Panc1 (cell line): ENCODE data around the gene MRPL16.

ENCODE experiments used
- POLR2AphosphoS5 ChIP-seq: IDR thresholded peaks from 2 replicates; pipeline ENCODE4 v1.6.1; 2012; ENCODE audit warnings: mild to moderate bottlenecking, low read depth, low read length, moderate library complexity
- SIN3A ChIP-seq: IDR thresholded peaks from 2 replicates; pipeline ENCODE4 v1.6.1; 2012; ENCODE audit warnings: low read depth, mild to moderate bottlenecking, low read length, moderate library complexity, borderline replicate concordance; ENCODE audit not compliant: insufficient read depth
- TCF7L2 ChIP-seq: IDR thresholded peaks from 2 replicates; pipeline ENCODE4 v1.6.1; 2011; ENCODE audit warnings: mild to moderate bottlenecking, low read depth, low read length, inconsistent platforms
- TF ChIP-seq, protein P1 (sequence below): fragments of 450-650 bp; IDR thresholded peaks from 2 replicates; pipeline ENCODE4 v1.5.1; 2017; ENCODE audit warnings: mild to moderate bottlenecking
- TF ChIP-seq, protein P2 (sequence below), 2 experiments: IDR thresholded peaks; 2 replicates each; pipeline ENCODE4 v1.6.1; 2011 to 2012; ENCODE audit warnings: low read depth in 2 of 2, control low read depth in 1 of 2, low read length in 1 of 2, mild to moderate bottlenecking in 1 of 2, moderate library complexity in 1 of 2; ENCODE audit not compliant: insufficient read depth in 1 of 2

DNA sequence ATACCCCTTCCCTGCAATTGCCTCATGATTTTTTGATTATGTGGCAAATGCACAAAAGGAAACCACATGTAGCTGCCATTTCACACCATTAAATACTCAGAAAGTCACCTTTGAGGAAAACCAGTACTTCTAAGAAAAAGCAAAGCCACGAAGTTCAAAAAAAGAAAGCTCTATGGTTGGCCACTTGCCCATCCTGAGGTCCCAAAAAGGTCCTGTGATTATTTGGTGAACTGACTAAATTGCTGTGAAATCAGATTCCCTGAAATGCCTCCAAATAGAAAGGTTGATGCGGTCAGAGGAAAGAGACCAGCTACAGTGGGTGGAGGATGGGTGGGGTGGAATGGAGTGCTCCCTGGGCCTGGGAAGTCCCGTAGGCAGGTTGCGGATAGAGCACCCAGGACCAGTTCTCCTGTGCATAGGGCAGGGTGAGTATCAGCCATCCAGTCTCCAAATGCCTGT, 26.9 kb downstream of the MRPL16 start:
- TF ChIP-seq, protein P1, sequence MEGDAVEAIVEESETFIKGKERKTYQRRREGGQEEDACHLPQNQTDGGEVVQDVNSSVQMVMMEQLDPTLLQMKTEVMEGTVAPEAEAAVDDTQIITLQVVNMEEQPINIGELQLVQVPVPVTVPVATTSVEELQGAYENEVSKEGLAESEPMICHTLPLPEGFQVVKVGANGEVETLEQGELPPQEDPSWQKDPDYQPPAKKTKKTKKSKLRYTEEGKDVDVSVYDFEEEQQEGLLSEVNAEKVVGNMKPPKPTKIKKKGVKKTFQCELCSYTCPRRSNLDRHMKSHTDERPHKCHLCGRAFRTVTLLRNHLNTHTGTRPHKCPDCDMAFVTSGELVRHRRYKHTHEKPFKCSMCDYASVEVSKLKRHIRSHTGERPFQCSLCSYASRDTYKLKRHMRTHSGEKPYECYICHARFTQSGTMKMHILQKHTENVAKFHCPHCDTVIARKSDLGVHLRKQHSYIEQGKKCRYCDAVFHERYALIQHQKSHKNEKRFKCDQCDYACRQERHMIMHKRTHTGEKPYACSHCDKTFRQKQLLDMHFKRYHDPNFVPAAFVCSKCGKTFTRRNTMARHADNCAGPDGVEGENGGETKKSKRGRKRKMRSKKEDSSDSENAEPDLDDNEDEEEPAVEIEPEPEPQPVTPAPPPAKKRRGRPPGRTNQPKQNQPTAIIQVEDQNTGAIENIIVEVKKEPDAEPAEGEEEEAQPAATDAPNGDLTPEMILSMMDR = no peak
- TF ChIP-seq SIN3A (no peak), POLR2AphosphoS5 (no peak), TCF7L2 (no peak)
- TF ChIP-seq, protein P2, sequence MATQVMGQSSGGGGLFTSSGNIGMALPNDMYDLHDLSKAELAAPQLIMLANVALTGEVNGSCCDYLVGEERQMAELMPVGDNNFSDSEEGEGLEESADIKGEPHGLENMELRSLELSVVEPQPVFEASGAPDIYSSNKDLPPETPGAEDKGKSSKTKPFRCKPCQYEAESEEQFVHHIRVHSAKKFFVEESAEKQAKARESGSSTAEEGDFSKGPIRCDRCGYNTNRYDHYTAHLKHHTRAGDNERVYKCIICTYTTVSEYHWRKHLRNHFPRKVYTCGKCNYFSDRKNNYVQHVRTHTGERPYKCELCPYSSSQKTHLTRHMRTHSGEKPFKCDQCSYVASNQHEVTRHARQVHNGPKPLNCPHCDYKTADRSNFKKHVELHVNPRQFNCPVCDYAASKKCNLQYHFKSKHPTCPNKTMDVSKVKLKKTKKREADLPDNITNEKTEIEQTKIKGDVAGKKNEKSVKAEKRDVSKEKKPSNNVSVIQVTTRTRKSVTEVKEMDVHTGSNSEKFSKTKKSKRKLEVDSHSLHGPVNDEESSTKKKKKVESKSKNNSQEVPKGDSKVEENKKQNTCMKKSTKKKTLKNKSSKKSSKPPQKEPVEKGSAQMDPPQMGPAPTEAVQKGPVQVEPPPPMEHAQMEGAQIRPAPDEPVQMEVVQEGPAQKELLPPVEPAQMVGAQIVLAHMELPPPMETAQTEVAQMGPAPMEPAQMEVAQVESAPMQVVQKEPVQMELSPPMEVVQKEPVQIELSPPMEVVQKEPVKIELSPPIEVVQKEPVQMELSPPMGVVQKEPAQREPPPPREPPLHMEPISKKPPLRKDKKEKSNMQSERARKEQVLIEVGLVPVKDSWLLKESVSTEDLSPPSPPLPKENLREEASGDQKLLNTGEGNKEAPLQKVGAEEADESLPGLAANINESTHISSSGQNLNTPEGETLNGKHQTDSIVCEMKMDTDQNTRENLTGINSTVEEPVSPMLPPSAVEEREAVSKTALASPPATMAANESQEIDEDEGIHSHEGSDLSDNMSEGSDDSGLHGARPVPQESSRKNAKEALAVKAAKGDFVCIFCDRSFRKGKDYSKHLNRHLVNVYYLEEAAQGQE (IDR thresholded peaks at IDR 0.05; ENCODE audit: insufficient read depth in 1 of 2, low read depth in 2 of 2, low read length in 1 of 2) = no peak
